GM18505 (cell line): ENCODE measurements around the gene NEB.

Experiments
- ATAC-seq: cut with Tn5 transposase; IDR thresholded peaks from one replicate; pipeline ENCODE4 v1.9.1; 2021; ENCODE audit not compliant: unreplicated experiment
- POLR2A ChIP-seq: IDR thresholded peaks from 4 replicates; pipeline ENCODE4 v1.6.1; 2011; ENCODE audit warnings: borderline replicate concordance; ENCODE audit not compliant: insufficient read depth, insufficient read length; ENCODE audit errors: extremely low read depth

Gene NEB, protein sequence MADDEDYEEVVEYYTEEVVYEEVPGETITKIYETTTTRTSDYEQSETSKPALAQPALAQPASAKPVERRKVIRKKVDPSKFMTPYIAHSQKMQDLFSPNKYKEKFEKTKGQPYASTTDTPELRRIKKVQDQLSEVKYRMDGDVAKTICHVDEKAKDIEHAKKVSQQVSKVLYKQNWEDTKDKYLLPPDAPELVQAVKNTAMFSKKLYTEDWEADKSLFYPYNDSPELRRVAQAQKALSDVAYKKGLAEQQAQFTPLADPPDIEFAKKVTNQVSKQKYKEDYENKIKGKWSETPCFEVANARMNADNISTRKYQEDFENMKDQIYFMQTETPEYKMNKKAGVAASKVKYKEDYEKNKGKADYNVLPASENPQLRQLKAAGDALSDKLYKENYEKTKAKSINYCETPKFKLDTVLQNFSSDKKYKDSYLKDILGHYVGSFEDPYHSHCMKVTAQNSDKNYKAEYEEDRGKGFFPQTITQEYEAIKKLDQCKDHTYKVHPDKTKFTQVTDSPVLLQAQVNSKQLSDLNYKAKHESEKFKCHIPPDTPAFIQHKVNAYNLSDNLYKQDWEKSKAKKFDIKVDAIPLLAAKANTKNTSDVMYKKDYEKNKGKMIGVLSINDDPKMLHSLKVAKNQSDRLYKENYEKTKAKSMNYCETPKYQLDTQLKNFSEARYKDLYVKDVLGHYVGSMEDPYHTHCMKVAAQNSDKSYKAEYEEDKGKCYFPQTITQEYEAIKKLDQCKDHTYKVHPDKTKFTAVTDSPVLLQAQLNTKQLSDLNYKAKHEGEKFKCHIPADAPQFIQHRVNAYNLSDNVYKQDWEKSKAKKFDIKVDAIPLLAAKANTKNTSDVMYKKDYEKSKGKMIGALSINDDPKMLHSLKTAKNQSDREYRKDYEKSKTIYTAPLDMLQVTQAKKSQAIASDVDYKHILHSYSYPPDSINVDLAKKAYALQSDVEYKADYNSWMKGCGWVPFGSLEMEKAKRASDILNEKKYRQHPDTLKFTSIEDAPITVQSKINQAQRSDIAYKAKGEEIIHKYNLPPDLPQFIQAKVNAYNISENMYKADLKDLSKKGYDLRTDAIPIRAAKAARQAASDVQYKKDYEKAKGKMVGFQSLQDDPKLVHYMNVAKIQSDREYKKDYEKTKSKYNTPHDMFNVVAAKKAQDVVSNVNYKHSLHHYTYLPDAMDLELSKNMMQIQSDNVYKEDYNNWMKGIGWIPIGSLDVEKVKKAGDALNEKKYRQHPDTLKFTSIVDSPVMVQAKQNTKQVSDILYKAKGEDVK (N-terminal part only)

DNA sequence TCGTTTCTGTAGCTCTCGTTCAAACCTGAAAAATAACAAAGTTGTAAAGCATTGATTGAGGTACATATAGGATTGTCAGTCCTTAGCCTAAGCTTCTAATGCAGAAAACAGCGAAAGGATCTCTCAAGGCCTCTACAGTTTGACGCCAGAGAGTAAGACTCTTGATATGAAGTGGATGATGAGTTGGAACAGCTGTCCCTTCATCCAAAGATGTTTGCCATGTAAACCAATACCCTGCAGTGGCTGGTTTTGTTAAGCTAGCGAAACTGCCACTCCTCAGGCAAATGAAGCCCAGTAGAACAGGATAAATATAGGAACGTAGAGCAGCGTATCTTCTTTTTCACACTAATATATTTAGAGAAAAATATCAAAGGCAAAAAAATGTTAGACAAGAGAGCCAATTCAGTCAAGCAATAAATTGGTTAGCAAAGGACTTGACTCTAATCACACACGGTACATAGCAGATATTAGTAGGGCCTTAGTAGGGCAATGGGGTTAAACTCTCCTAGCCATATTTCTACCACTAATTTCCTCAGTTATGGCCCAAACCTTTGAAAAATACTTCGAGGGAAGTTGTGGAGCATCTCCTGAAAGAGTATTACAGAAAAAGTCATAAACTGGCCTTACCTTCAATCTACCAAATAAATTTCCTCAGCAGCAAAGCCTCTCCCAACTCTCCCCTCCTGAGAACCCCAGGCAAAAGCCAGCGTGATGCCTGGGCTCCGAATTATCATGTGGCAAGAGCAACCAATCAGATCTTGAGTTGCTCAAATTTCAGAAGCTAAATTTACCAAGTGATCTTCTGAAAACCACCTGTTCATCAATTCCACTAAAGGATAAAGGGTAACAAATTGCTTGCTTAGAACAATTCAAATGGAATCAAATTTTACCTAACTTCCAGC, at the start of gene NEB:
TSS of gene NEB (minus strand) at position 706 of the 902 bp plus-strand sequence. CDS start 1,320 bp downstream, outside the sequence.
- no peak for TF ChIP-seq POLR2A
- no peak for ATAC-seq

DNA sequence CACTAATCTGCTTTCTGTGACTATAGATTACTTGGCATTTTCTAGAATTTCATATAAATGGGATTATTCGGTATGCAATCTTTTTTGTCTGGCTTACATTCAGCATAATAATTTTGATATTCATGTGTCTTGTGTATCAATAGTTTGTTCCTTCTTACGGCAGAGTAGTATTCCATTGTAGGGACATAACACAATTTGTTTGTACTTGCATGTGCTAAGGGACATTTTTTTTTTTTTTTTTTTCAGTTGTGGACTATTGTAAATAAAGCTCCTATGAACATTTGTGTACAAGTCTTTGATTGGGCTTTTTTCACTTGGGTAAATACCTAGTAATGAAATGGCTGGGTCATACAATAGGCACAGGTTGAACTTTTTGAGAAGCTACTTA, 48.9 kb upstream of the NEB start:
- no peak for TF ChIP-seq POLR2A
- no peak for ATAC-seq

DNA sequence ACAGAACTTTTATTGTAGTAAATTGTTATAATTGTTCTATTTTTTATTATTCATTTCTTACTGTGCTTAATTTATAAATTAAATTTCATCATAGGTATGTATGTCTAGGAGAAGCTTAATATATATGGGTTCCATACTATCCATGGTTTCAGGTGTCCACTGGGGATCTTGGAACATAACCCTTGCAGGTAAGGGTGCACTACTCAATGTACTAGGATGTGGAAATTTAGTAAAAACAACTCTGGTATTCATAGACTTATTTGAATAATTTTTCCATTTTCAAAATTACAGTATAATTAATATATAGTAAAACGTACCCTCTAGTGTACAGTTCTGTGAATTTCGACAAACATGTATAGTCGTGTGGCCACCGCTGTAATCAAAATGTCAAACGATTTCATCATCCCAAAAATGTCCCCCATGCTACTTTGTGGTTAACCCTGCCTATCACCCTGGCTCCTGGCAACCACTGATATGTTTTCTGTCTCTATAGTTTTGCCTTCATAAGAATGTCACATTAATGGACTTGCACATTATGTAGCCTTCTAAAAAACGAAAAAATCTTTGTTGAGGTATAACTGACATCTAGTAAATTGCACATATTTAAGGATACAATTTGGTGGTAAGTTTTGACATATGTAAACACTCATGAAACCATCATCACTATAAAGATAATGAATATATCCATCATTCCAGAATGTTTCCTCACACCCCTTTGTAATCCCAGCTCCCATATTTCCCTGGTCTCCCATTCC, 48.3 kb upstream of the NEB start:
- no peak for TF ChIP-seq POLR2A
- no peak for ATAC-seq

DNA sequence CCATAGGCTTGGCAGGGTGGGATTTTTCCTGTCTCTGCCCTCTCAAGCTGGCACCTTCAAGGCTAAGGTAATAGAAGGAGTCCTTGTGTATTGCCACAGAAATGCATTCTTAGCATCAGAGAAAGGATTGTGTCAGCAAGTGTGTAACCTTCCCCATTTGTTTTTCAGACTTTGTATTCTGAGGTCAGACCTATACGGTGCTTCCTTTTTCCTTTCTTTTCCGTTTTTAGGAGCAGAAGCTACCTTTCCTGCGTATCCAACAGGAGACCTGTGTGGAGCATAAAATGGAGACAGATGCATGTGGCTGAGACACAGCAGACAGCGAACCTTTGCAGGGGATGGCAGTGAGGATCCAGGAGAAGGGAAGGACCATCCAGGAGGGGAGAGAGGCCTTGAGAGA, 47.4 kb upstream of the NEB start:
- no peak for ATAC-seq
- no peak for TF ChIP-seq POLR2A

DNA sequence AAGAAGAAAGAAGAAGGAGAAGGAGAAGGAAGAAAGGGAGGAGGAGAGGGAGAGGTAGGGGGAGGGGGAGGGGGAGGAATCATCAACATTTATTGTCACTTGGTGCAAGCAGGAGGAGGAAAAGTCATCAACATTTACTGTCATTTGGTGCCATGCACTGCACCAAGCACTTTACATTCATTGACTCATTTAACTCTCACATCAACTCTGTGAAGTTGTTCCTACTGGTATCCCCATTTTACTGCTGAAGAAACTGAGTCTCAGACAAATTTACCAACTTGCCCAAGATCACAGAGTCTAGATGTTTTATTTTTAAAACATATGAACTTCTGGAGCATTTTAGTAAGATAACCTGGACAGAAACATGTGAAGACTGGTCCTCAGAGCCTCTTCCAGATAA, 46.7 kb upstream of the NEB start:
- TF ChIP-seq POLR2A = no peak
- ATAC-seq = no peak

DNA sequence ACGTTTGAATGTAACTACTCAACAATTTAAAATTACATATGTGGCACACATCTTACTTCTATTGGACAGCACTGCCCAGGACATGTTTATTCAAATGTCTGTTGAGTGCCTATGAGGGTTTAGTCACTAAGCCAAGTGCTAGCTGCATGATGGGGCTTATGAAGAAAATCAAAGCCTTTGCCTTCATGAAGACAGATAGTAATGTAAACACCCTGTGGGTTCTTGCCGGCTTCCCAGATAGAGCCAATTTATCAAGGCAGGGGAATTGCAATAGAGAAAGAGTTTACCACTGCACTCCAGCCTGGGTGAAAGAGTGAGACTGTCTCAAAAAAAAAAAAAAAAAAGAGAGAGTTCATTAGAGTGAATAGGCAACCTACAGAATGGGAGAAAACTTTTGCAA, 43.7 kb upstream of the NEB start:
- no peak for ATAC-seq
- no peak for TF ChIP-seq POLR2A

DNA sequence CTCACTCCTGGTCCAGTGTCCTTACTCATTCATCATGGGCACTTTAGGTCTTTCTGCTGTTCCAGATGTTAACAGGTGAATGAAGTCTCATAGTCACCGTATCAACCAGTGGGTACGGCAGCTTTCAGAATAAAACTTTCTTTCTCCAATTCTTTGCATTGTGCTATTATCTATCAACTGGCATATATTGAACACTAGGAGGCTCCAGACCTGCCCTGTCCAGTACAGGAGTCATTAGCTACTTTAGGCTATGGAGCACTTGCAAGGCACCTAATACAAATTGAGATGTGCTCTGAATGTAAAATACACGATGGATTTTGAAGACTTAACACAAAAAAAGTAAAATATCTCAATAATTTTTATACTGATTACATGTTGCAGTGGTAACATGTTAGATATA, 43.2 kb upstream of the NEB start:
- no peak for ATAC-seq
- TF ChIP-seq POLR2A = no peak

DNA sequence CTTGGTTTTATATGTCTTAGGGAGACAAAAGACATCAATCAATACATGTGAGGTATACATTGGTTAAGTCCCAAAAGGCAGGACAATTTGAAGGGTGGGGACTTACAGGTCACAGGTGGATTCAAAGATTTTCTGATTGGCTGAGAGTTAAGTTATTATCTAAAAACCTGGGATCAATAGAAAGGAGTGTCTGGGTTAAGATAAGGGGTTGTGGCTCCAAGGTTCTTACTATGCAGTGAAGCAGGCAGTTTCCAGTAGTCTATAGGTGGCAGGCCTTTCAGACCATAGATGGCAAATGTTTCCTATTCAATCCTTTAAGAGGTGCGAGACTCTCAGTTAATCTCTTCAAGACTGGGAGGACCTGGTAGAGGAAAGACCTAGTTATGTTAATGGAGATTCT, 42.1 kb upstream of the NEB start:
- no peak for ATAC-seq
- TF ChIP-seq POLR2A = no peak

DNA sequence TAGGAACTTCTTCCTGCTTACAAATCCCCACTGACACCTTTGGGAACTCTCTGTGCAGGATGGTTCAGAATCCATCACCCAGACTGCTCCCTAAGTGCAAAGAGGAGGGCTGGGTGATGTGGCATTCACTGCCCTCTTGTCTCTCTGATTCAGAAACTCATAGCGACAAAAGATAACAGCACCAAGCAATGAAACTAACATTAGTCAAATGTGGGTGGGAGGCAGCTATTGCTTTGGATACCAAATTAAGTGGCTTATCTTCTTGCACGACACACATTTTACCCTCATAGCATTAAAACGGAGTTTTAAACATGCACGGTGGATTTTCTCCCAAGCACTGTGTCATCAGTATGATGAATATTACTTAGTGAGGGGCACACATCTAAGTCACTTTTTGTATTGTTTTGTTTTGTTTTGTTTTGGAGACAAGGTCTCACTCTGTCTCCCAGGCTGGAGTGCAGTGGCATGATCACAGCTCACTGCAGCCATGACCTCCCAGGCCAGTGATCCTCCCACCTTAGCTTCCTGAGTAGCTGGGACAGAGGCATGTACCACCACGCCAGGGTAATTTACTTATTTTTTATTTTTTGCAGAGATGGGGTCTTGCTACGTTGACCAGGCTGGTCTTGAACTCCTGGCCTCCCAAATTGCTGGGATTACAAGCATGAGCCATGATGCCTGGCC, 40.9 kb upstream of the NEB start:
- no peak for TF ChIP-seq POLR2A
- no peak for ATAC-seq

DNA sequence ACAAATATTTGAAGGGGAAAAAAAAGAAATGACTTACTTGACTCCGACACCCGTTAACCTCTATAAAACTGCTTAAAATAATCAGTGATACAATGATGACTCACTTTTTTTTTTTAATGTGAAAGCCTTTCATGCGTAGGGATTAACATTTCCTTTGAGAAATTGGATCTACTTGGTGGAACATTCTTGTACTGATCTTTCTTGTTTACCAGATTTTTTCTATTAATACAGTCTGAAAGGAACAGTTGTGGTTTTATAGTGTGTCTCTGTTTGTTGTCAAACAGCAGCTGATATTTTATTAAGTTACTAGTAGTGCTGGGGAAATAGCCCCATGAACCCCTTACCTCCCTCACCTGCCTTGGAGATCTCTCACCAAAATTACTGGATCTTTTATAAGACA, 40.2 kb upstream of the NEB start:
- no peak for ATAC-seq
- TF ChIP-seq POLR2A = no peak
